ENCODE results near the gene TRMU.
"Not testable (repeated sequence)": the region's sequence is repeated elsewhere in the genome, so short reads cannot be mapped to it uniquely, and the experiment has no call there.

The TRMU gene

DNA sequence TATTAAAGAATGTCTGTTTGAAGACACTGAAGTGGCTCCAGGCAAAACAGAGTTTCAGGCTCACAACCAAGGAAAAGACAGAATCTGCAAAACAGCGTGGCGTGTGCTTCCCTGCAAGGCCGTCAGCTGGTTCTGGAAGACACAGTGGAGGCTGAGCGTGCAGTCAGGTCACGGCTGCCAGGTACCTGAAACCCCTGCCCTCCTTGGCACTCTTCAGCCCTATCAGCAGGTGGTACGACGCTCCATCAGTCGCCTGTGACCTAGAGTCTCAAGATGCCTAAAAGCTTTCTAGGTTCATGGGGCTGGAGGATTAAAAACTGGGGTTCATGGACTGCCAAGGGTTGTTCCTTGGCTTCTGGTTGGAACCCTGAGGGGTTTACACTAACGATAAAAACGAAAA is 65.9 kb downstream of the TRMU start:
- no peak overlapping the region for H3K27ac ChIP-seq
- DNase-seq (ENCODE audit: low spot score) = no peak
- H3K4me3 ChIP-seq = no peak overlapping the region
- TF ChIP-seq, protein P1, sequence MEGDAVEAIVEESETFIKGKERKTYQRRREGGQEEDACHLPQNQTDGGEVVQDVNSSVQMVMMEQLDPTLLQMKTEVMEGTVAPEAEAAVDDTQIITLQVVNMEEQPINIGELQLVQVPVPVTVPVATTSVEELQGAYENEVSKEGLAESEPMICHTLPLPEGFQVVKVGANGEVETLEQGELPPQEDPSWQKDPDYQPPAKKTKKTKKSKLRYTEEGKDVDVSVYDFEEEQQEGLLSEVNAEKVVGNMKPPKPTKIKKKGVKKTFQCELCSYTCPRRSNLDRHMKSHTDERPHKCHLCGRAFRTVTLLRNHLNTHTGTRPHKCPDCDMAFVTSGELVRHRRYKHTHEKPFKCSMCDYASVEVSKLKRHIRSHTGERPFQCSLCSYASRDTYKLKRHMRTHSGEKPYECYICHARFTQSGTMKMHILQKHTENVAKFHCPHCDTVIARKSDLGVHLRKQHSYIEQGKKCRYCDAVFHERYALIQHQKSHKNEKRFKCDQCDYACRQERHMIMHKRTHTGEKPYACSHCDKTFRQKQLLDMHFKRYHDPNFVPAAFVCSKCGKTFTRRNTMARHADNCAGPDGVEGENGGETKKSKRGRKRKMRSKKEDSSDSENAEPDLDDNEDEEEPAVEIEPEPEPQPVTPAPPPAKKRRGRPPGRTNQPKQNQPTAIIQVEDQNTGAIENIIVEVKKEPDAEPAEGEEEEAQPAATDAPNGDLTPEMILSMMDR (IDR thresholded peaks at IDR 0.05) = no peak

DNA sequence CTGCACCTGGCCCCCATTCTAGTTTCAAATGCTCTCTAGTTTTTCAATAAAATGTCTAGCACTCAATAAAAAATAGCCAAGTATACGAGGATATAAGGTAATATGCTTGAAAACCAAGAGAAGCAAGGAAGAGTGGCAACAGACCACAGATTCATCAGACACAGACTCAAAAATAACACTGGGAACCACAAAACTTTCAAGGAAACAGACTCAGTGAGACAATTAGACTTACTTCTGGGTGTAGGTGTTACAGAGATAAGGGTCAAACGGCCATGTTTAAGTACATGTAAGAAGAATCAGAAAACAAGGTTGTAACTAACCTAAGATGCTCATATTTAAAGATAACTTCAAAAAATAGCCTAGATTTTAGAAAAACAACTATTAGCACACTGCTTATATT is 67.0 kb downstream of the TRMU start:
- Histone ChIP-seq H3K4me3 (no peak overlapping the region), H3K27ac (no peak overlapping the region)
- TF ChIP-seq, protein P1 (IDR thresholded peaks at IDR 0.05) = no peak
- no peak for DNase-seq (ENCODE audit: low spot score)

DNA sequence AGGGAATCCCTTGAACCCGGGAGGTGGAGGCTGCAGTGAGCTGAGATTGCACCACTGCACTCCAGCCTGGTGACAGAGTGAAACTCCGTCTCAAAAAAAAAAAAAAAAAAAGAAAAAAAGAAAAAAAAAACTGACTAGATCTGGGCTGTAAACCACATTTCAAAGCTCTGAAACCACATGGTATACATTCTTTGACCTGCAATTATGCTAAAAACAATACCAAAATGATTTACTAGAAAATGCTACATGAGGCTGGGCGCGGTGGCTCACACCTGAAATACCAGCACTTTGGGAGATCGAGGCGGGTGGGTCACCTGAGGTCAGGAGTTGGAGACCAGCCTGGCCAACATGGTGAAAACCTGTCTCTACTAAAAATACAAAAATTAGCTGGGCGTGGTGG is 68.4 kb downstream of the TRMU start:
- DNase-seq (ENCODE audit: low spot score); H3K4me3 ChIP-seq; H3K27ac ChIP-seq: not testable (repeated sequence)

DNA sequence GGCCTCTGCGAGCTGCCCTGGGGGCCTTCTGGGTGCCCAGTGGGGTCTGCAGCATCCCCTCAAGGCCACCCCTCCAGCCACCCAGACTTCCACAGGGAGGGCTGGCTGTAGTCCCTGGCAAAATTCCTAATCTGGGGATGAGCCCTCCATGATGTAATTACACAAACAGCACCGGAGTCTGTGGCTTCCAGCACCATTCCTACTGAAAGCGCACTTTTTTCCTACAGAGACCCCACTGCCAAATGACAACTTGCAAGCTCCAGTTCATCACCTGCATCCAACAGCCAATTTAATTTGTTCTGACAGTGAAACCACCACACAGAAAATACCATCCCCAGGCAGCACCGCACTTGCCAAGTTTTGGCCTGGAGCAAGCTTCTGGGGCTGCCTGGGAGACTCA is 70.4 kb downstream of the TRMU start:
- Histone ChIP-seq H3K4me3 (no peak overlapping the region), H3K27ac (no peak overlapping the region)
- TF ChIP-seq, protein P1 (IDR thresholded peaks at IDR 0.05) = no peak
- no peak for DNase-seq (ENCODE audit: low spot score)

DNA sequence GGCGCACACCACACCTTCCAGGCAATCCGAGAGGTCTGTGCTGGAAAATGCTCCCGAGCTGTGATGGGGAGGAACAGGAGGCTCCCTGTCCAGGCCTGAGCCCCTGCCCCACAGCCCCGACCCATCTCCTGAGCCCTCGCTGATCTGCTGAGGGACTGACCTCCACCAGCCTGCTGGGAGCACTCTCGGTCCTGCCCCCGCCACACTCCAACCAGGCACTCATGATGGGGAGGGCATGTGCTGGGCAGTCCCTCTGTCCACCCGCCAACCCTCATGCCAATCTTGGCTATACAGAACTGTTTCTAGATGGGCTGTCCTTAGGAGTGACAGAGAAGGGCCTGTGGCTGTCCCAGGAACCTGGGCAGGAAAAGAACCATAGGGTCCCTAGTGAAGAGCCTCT is 70.8 kb downstream of the TRMU start:
- H3K27ac ChIP-seq = no peak overlapping the region
- DNase-seq (ENCODE audit: low spot score) = no peak
- H3K4me3 ChIP-seq = no peak overlapping the region
- TF ChIP-seq, protein P1 (IDR thresholded peaks at IDR 0.05) = no peak

DNA sequence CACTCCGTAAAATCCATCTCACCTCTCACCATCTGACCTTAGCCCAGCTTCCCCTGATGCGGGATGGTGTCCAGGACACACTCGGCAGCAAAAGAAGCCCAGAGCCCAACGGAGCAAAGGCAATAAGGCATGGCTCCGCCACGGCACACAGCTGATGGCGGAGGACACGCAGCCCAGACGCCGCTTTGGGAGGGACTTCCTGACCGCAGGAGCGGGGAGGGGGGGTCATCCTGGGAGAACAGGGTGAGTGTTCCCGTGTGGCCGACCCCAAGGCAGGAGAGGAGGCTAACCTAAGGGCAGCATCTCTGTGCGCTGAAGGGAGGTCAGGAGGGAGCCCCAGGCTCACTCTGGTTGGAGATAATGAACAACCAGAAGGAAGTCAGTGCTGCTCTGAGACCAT is 71.3 kb downstream of the TRMU start:
- Histone ChIP-seq H3K4me3 (no peak overlapping the region), H3K27ac (no peak overlapping the region)
- TF ChIP-seq, protein P1 (IDR thresholded peaks at IDR 0.05) = no peak
- DNase-seq (ENCODE audit: low spot score) = no peak
